ENCODE results near the gene MTCH2. TPM values are rescaled to one million over a fixed set of nuclear protein-coding genes. Genes with fewer than 3 reads are reported as not detected.
A peak's percentile ranks its signal among the peaks of the same experiment; 100 is the strongest.

The MTCH2 gene
- total RNA-seq, 1 experiment from 2014 or later: 176 TPM

- Histone ChIP-seq H4K5ac (ENCODE audit: insufficient read length, low read depth, low read length) (no peak overlapping the region), H2BK20ac (ENCODE audit: low read depth, low read length, poor library complexity, severe bottlenecking) (no peak overlapping the region), H4K8ac (replicated peaks; ENCODE audit: insufficient read length, low read depth, low read length) (no peak overlapping the region), H4K20me1 (ENCODE audit: control insufficient read depth, insufficient read depth, insufficient read length) (no peaks in the 10 kb centered on the region), H3K18ac (ENCODE audit: insufficient read length, low read depth, low read length) (no peak overlapping the region), H2BK15ac (ENCODE audit: low read depth, low read length) (no peak overlapping the region), H3K27me3 (ENCODE audit: insufficient read depth, low read length) (peaks cover 10% of the 10 kb centered on the region; the same call in 1 of the 2 replicates), H2BK5ac (ENCODE audit: insufficient read length, low read length) (no peak overlapping the region), H3K79me1 (ENCODE audit: insufficient read depth, low read depth, low read length, poor library complexity, severe bottlenecking) (no peaks in the 10 kb centered on the region), H3T11ph (ENCODE audit: low read length) (no peak overlapping the region), H3K4ac (ENCODE audit: low read depth, low read length) (no peak overlapping the region), H3K56ac (ENCODE audit: insufficient read length, low read depth, low read length) (no peak overlapping the region), H3K23ac (ENCODE audit: insufficient read length, low read depth, low read length) (no peak overlapping the region), H3K9me3 (ENCODE audit: control insufficient read depth, low read depth, low read length) (no peaks in the 10 kb centered on the region), H4K91ac (ENCODE audit: insufficient read length, low read depth, low read length) (no peak overlapping the region), H3K23me2 (ENCODE audit: insufficient read length, low read depth, low read length, poor library complexity, severe bottlenecking) (peaks cover 13% of the 10 kb centered on the region), H3K9ac (ENCODE audit: extremely low read depth, insufficient read length, low read length) (no peak overlapping the region), H2BK12ac (ENCODE audit: insufficient read length, low read depth, low read length) (no peak overlapping the region), H3K27ac (ENCODE audit: insufficient read length, low read depth, low read length) (no peak overlapping the region), H2AFZ (ENCODE audit: low read length) (no peak overlapping the region), H3K4me1 (ENCODE audit: insufficient read depth, low read length) (no peaks in the 10 kb centered on the region), H3K79me2 (ENCODE audit: insufficient read depth, low read length) (no peaks in the 10 kb centered on the region), H2AK5ac (ENCODE audit: insufficient read length, low read length) (no peak overlapping the region), H3K14ac (ENCODE audit: insufficient read depth, low read length) (no peak overlapping the region), H3K4me2 (ENCODE audit: insufficient read depth, insufficient read length, low read length) (no peak overlapping the region), H2BK120ac (ENCODE audit: low read depth, low read length, poor library complexity, severe bottlenecking) (no peak overlapping the region)
- H3K36me3 Mint-ChIP-seq (ENCODE audit: insufficient read depth in 1 of 3, low read depth in 3 of 3): peaks cover 0 to 1% (median 0%) of the 10 kb centered on the region in 3 experiments; a peak in 2 of 7 replicates
- no peaks in the 10 kb centered on the region; a peak in 1 of 5 replicates for H3K9me3 Mint-ChIP-seq
- peaks cover 14 to 22% of the 10 kb centered on the region in 2 experiments for H3K4me1 Mint-ChIP-seq
- peak; percentile 52 for DNase-seq
- TF ChIP-seq, protein P1, sequence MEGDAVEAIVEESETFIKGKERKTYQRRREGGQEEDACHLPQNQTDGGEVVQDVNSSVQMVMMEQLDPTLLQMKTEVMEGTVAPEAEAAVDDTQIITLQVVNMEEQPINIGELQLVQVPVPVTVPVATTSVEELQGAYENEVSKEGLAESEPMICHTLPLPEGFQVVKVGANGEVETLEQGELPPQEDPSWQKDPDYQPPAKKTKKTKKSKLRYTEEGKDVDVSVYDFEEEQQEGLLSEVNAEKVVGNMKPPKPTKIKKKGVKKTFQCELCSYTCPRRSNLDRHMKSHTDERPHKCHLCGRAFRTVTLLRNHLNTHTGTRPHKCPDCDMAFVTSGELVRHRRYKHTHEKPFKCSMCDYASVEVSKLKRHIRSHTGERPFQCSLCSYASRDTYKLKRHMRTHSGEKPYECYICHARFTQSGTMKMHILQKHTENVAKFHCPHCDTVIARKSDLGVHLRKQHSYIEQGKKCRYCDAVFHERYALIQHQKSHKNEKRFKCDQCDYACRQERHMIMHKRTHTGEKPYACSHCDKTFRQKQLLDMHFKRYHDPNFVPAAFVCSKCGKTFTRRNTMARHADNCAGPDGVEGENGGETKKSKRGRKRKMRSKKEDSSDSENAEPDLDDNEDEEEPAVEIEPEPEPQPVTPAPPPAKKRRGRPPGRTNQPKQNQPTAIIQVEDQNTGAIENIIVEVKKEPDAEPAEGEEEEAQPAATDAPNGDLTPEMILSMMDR (conservative IDR thresholded peaks at IDR 0.05): no peak
- no CpG with 5 or more reads among the region's 122 CpGs for WGBS (ENCODE audit: extremely low coverage, insufficient read length, low lambda C conversion rate)
- no peak overlapping the region for H3K27ac Mint-ChIP-seq
- H3K4me3 Mint-ChIP-seq: no peak overlapping the region
- H3K27me3 Mint-ChIP-seq (ENCODE audit: low read depth): peaks cover 33% of the 10 kb centered on the region
These were observed 52.1 kb downstream of the MTCH2 start for GRCh38 chr11:47589977-47590861.
